ENCODE measurements around the gene LRRC52. TPM values are rescaled to one million over a fixed set of nuclear protein-coding genes. Genes with fewer than 3 reads are reported as not detected.
"Not testable (repeated sequence)": the region's sequence is repeated elsewhere in the genome, so short reads cannot be mapped to it uniquely, and the experiment has no call there.

LRRC52 gene
- total and polyA plus RNA-seq, 3 experiments from 2014 or later, result not detected

- Histone ChIP-seq H3K9me3 (ENCODE audit: low read length) (no peaks in the 10 kb centered on the region), H3K4me3 (ENCODE audit: low read length) (no peak overlapping the region), H3K27ac (ENCODE audit: low read depth, low read length) (no peak overlapping the region), H3K36me3 (ENCODE audit: insufficient read depth, low read length) (no peaks in the 10 kb centered on the region), H3K27me3 (ENCODE audit: insufficient read depth, low read length, poor library complexity, severe bottlenecking) (no peaks in the 10 kb centered on the region), H3K4me1 (ENCODE audit: insufficient read depth, low read length) (no peaks in the 10 kb centered on the region)
- no peak overlapping the region for H3K4me3 Mint-ChIP-seq
- DNase-seq, result no peak
- H3K9me3 Mint-ChIP-seq, result no peaks in the 10 kb centered on the region
- no peak overlapping the region for H3K27ac Mint-ChIP-seq
- H3K4me1 Mint-ChIP-seq, result no peaks in the 10 kb centered on the region
- POLR2A ChIA-PET, result no interaction called here
- CTCF ChIA-PET, result no interaction called here
- H3K27me3 Mint-ChIP-seq, result peaks cover 5 to 13% of the 10 kb centered on the region in 2 donors
- no peaks in the 10 kb centered on the region for H3K36me3 Mint-ChIP-seq
Observed at GRCh38 chr1:165580931-165581871, 37.4 kb downstream of the LRRC52 start.

DNA sequence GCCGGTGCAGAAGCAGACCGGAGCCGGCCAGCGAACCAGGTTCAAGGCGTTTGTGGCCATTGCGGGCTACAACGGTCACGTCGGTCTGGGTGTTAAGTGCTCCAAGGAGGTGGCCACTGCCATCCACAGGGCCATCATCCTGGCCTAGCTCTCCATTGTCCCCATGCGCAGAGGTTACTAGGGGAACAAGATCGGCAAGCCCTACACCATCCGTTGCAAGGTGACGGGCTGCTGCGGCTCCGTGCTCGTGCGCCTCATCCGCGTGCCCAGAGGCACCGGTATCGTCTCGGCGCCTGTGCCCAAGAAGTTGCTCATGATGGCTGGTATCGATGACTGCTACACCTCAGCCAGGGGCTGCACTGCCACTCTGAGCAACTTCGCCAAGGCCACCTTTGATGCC, 38.1 kb downstream of the LRRC52 start:
- ChIA-PET CTCF (no interaction called here), POLR2A (no interaction called here)
- Histone ChIP-seq H3K36me3 (ENCODE audit: insufficient read depth, low read length) (no peaks in the 10 kb centered on the region), H3K4me3 (ENCODE audit: low read length) (no peak overlapping the region), H3K9me3 (ENCODE audit: low read length) (no peaks in the 10 kb centered on the region), H3K4me1 (ENCODE audit: insufficient read depth, low read length) (no peaks in the 10 kb centered on the region), H3K27ac (ENCODE audit: low read depth, low read length) (no peak overlapping the region), H3K27me3 (ENCODE audit: insufficient read depth, low read length, poor library complexity, severe bottlenecking) (no peaks in the 10 kb centered on the region)
- no peak for DNase-seq
- Mint-ChIP-seq H3K4me3 (no peak overlapping the region), H3K36me3 (no peaks in the 10 kb centered on the region), H3K4me1 (no peaks in the 10 kb centered on the region), H3K27me3 (peaks cover 5 to 18% of the 10 kb centered on the region in 2 donors), H3K27ac (no peak overlapping the region), H3K9me3 (no peaks in the 10 kb centered on the region)

- no peaks in the 10 kb centered on the region for H3K4me1 ChIP-seq (ENCODE audit: insufficient read depth, low read length)
- Mint-ChIP-seq H3K4me3 (no peak overlapping the region), H3K9me3 (no peaks in the 10 kb centered on the region), H3K4me1 (no peaks in the 10 kb centered on the region), H3K36me3 (no peaks in the 10 kb centered on the region), H3K27me3 (peaks cover 8 to 38% of the 10 kb centered on the region in 2 donors), H3K27ac (no peak overlapping the region)
- CTCF ChIA-PET, result interaction anchor here (20.5 kb wide), 1 partner anchor 192 kb away, joined by 276 read pairs; no protein-coding TSS in a partner anchor
- H3K4me3 ChIP-seq (ENCODE audit: low read length), result no peak overlapping the region
- no peak overlapping the region for H3K27ac ChIP-seq (ENCODE audit: low read depth, low read length)
- POLR2A ChIA-PET, result no interaction called here
- DNase-seq, result no peak
- H3K36me3 ChIP-seq (ENCODE audit: insufficient read depth, low read length), result no peaks in the 10 kb centered on the region
- no peaks in the 10 kb centered on the region for H3K9me3 ChIP-seq (ENCODE audit: low read length)
- no peaks in the 10 kb centered on the region for H3K27me3 ChIP-seq (ENCODE audit: insufficient read depth, low read length, poor library complexity, severe bottlenecking)
Observed at GRCh38 chr1:165586398-165586797, 42.6 kb downstream of the LRRC52 start.

DNA sequence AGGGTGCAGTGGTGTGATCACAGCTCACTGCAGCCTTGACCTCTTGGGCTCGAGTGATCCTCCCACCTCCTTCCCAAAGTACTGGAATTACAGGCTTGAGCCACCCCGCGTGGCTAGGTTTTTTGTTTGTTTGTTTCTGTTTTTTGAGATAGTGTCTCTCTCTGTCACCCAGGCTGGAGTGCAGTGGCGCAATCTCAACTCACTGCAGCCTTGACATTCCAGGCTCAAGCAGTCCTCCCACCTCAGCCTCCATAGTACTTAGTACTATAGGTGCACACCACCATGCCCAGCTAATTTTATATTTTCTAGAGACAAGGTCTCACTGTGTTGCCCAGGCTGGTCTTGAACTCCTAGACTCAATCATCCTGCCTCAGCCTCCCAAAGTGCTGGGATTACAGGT, 47.6 kb downstream of the LRRC52 start:
- H3K4me3 Mint-ChIP-seq; H3K36me3 Mint-ChIP-seq; H3K4me3 ChIP-seq (ENCODE audit: low read length); H3K4me1 Mint-ChIP-seq; H3K27ac Mint-ChIP-seq; H3K9me3 Mint-ChIP-seq; H3K36me3 ChIP-seq (ENCODE audit: insufficient read depth, low read length); H3K27ac ChIP-seq (ENCODE audit: low read depth, low read length); DNase-seq; H3K4me1 ChIP-seq (ENCODE audit: insufficient read depth, low read length); H3K9me3 ChIP-seq (ENCODE audit: low read length): not testable (repeated sequence)
- H3K27me3 ChIP-seq (ENCODE audit: insufficient read depth, low read length, poor library complexity, severe bottlenecking), result peaks cover 12% of the 10 kb centered on the region
- CTCF ChIA-PET, result interaction anchor here (0.8 to 20.5 kb wide), 6 partner anchors 8 to 322 kb away, joined by 3 to 276 read pairs (median 6); no protein-coding TSS in a partner anchor
- peaks cover 13 to 57% of the 10 kb centered on the region in 2 donors for H3K27me3 Mint-ChIP-seq
- POLR2A ChIA-PET, result interaction anchor here (0.6 kb wide), 1 partner anchor 198 kb away, joined by 3 read pairs; no protein-coding TSS in a partner anchor

DNA sequence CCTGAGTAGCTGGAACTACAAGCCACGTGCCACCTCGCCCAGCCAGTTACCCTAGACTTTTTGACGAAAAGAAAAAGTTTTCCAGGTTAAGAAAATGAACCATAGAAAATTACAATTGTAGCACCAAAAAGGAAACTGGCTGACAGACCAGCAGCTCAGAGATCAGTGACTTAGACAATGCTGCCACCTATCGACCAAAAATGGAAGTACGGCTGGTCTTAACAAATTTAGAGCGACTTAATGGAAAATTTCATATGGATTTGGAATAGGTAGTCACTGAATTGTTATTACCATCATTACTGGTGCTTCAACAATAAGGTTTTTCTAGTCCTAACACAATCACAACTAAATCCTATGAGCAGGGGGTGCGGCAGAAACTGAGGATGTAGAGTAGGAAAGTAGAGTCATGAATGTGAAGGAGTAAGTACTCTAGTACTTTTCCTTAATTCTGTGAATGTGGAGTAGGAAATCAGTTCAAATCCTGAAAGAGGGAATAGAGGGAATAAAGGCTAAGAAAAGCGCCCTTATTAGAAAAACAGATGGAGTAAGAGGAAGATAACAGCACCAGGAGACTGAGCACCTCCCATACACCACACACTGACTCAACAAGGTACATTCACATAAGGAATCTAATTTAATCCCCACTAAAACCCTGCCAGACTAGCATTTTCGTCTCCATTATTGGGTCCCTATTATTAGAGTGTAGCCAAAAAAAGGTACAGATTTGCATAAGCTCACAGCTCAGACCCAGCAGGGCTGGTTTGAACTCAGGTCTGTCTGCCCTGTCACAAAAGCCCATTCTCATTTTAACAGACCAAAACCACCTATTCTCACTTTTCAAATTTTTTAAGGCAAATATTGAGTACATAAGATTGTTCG, 49.4 kb downstream of the LRRC52 start:
- no peak overlapping the region for H3K4me3 ChIP-seq (ENCODE audit: low read length)
- no peaks in the 10 kb centered on the region for H3K9me3 ChIP-seq (ENCODE audit: low read length)
- Mint-ChIP-seq H3K36me3 (peaks cover 0 to 3% (median 0%) of the 10 kb centered on the region in 3 donors), H3K27me3 (peaks cover 19 to 56% of the 10 kb centered on the region in 2 donors), H3K9me3 (no peaks in the 10 kb centered on the region), H3K27ac (peak overlapping the region in 1 of 8 donors; percentile 3), H3K4me3 (no peak overlapping the region), H3K4me1 (peaks cover 10 to 16% (median 13%) of the 10 kb centered on the region in 3 donors)
- no peaks in the 10 kb centered on the region for H3K36me3 ChIP-seq (ENCODE audit: insufficient read depth, low read length)
- H3K27ac ChIP-seq (ENCODE audit: low read depth, low read length), result no peak overlapping the region
- POLR2A ChIA-PET, result no interaction called here
- H3K4me1 ChIP-seq (ENCODE audit: insufficient read depth, low read length), result peaks cover 7% of the 10 kb centered on the region
- CTCF ChIA-PET, result interaction anchor here (0.9 to 20.5 kb wide), 12 partner anchors 9 to 320 kb away, joined by 3 to 276 read pairs (median 5); no protein-coding TSS in a partner anchor
- H3K27me3 ChIP-seq (ENCODE audit: insufficient read depth, low read length, poor library complexity, severe bottlenecking), result peaks cover 12% of the 10 kb centered on the region
- peak; percentile 62 to 78 (median 74) for DNase-seq

- Mint-ChIP-seq H3K27me3 (peaks cover 17 to 45% of the 10 kb centered on the region in 2 donors), H3K4me1 (peaks cover 17 to 22% (median 19%) of the 10 kb centered on the region in 3 donors), H3K4me3 (no peak overlapping the region), H3K27ac (no peak overlapping the region), H3K9me3 (no peaks in the 10 kb centered on the region), H3K36me3 (peaks cover 0 to 3% (median 0%) of the 10 kb centered on the region in 3 donors)
- H3K36me3 ChIP-seq (ENCODE audit: insufficient read depth, low read length), result no peaks in the 10 kb centered on the region
- H3K4me3 ChIP-seq (ENCODE audit: low read length), result no peak overlapping the region
- DNase-seq, result no peak
- H3K9me3 ChIP-seq (ENCODE audit: low read length), result no peaks in the 10 kb centered on the region
- POLR2A ChIA-PET, result no interaction called here
- H3K27me3 ChIP-seq (ENCODE audit: insufficient read depth, low read length, poor library complexity, severe bottlenecking), result peaks cover 12% of the 10 kb centered on the region
- H3K27ac ChIP-seq (ENCODE audit: low read depth, low read length), result no peak overlapping the region
- H3K4me1 ChIP-seq (ENCODE audit: insufficient read depth, low read length), result peaks cover 14% of the 10 kb centered on the region
- CTCF ChIA-PET, result interaction anchor here (1.0 to 20.5 kb wide), 5 partner anchors 144 to 884 kb away, joined by 3 to 276 read pairs (median 3); no protein-coding TSS in a partner anchor
Observed at GRCh38 chr1:165595246-165595938, 51.6 kb downstream of the LRRC52 start.

GRCh38 chr1:165597883-165598675, 54.3 kb downstream of the LRRC52 start:
- CTCF ChIA-PET, result interaction anchor here (1.4 to 20.5 kb wide), 7 partner anchors 10 to 326 kb away, joined by 4 to 276 read pairs (median 7); partner anchors contain the start of gene ALDH9A1
- Histone ChIP-seq H3K27ac (ENCODE audit: low read depth, low read length) (peak overlapping the region; percentile 71), H3K9me3 (ENCODE audit: low read length) (no peaks in the 10 kb centered on the region), H3K27me3 (ENCODE audit: insufficient read depth, low read length, poor library complexity, severe bottlenecking) (peaks cover 7% of the 10 kb centered on the region), H3K36me3 (ENCODE audit: insufficient read depth, low read length) (no peaks in the 10 kb centered on the region), H3K4me3 (ENCODE audit: low read length) (peak overlapping the region; percentile 68), H3K4me1 (ENCODE audit: insufficient read depth, low read length) (peaks cover 14% of the 10 kb centered on the region)
- POLR2A ChIA-PET, result no interaction called here
- peak; percentile 87 to 92 (median 87) for DNase-seq
- Mint-ChIP-seq H3K36me3 (peaks cover 0 to 3% (median 0%) of the 10 kb centered on the region in 3 donors), H3K9me3 (no peaks in the 10 kb centered on the region), H3K4me3 (peak overlapping the region; percentile 84 to 95 (median 91)), H3K4me1 (peaks cover 18 to 27% (median 23%) of the 10 kb centered on the region in 3 donors), H3K27ac (peak overlapping the region; percentile 73 to 99 (median 94)), H3K27me3 (peaks cover 14 to 31% of the 10 kb centered on the region in 2 donors)

Measured in CD8-positive, alpha-beta memory T cell (primary cell).